K562 (cell line): Measurements from ENCODE around the gene HIPK1. TPM values are rescaled to one million over a fixed set of nuclear protein-coding genes. Genes with fewer than 3 reads are reported as not detected.

Experiments used
- BMI1 ChIP-seq: fragments of 150-350 bp; IDR thresholded peaks from 2 replicates; pipeline ENCODE4 v1.6.1; 2014; ENCODE audit warnings: low read length
- C11orf30 ChIP-seq: fragments of 450-650 bp; IDR thresholded peaks from 2 replicates; pipeline ENCODE4 v1.6.1; 2016; ENCODE audit warnings: low read depth, mild to moderate bottlenecking
- CBFB ChIP-seq: sonication (generic); formaldehyde crosslinking; IDR thresholded peaks from 2 replicates; pipeline ENCODE4 v1.4.0; 2020; ENCODE audit warnings: mild to moderate bottlenecking, missing genetic modification reagents
- CEBPG ChIP-seq, 3 experiments: fragments of 200-800 bp in 1 of 3; sonication (Bioruptor generic) in 1 of 3; sonication (generic) in 1 of 3; formaldehyde crosslinking in 1 of 3; IDR thresholded peaks in 2 of 3; conservative IDR thresholded peaks in 1 of 3; 2 replicates each; pipeline versions ENCODE4 v1.6.1 to v1.8.0; 2016 to 2022; ENCODE audit warnings: missing compliant biosample characterization in 2 of 3, missing genetic modification characterization in 2 of 3, mild to moderate bottlenecking in 1 of 3, missing genetic modification reagents in 1 of 3
- CREM ChIP-seq: IDR thresholded peaks from 2 replicates; pipeline ENCODE4 v1.6.1; 2014; ENCODE audit warnings: antibody characterized with exemption, low read depth
- E2F3 ChIP-seq: fragments of 250-450 bp; sonication (Bioruptor Pico); IDR thresholded peaks from 2 replicates; pipeline ENCODE4 v1.4.0; 2020; ENCODE audit warnings: mild to moderate bottlenecking
- ELF1 ChIP-seq: fragments of 200-800 bp; sonication (Bioruptor generic); IDR thresholded peaks from 2 replicates; pipeline ENCODE4 v1.6.1; 2016; ENCODE audit warnings: missing genetic modification characterization, missing compliant biosample characterization
- ELF2 ChIP-seq: fragments of 250-450 bp; sonication (Bioruptor Pico); IDR thresholded peaks from 2 replicates; pipeline ENCODE4 v1.5.0; 2021; ENCODE audit warnings: mild to moderate bottlenecking
- FIP1L1 ChIP-seq: fragments of 200-400 bp; formaldehyde crosslinking; IDR thresholded peaks from 2 replicates; pipeline ENCODE4 v1.6.1; 2018; ENCODE audit warnings: mild to moderate bottlenecking, low read depth, low read length; ENCODE audit not compliant: poor library complexity, severe bottlenecking
- HCFC1 ChIP-seq: IDR thresholded peaks from 2 replicates; pipeline ENCODE4 v1.6.1; 2012; ENCODE audit warnings: low read depth, low read length, improper control_type of control experiment
- HDAC8 ChIP-seq: fragments of 450-650 bp; IDR thresholded peaks from 2 replicates; pipeline ENCODE4 v1.6.1; 2016; ENCODE audit warnings: mild to moderate bottlenecking, missing genetic modification characterization, moderate library complexity, missing compliant biosample characterization
- MAFG ChIP-seq: fragments of 450-650 bp; conservative IDR thresholded peaks from 2 replicates; pipeline ENCODE4 v1.6.1; 2016; ENCODE audit warnings: missing genetic modification characterization, missing compliant biosample characterization
- MCM2 ChIP-seq: fragments of 450-650 bp; IDR thresholded peaks from 2 replicates; pipeline ENCODE4 v1.6.1; 2017; ENCODE audit warnings: low read depth, mild to moderate bottlenecking
- NBN ChIP-seq: fragments of 450-650 bp; IDR thresholded peaks from 2 replicates; pipeline ENCODE4 v1.6.1; 2016; ENCODE audit warnings: low read depth, mild to moderate bottlenecking
- NFE2 ChIP-seq: IDR thresholded peaks from 2 replicates; pipeline ENCODE4 v1.6.1; 2014; ENCODE audit warnings: antibody characterized with exemption, low read depth
- RBM22 ChIP-seq: fragments of 200-400 bp; formaldehyde crosslinking; IDR thresholded peaks from 2 replicates; pipeline ENCODE4 v1.6.1; 2018; ENCODE audit warnings: low read length, low read depth; ENCODE audit not compliant: poor library complexity, severe bottlenecking
- RBM39 ChIP-seq: fragments of 200-400 bp; formaldehyde crosslinking; optimal IDR thresholded peaks from 2 replicates; pipeline ENCODE3; 2018; ENCODE audit warnings: low read depth, low read length
- RFX7 ChIP-seq: fragments of 250-450 bp; sonication (Bioruptor Pico); IDR thresholded peaks from 2 replicates; pipeline ENCODE4 v1.5.1; 2021; ENCODE audit warnings: mild to moderate bottlenecking
- TAF1 ChIP-seq: IDR thresholded peaks from 2 replicates; pipeline ENCODE4 v1.6.1; 2011; ENCODE audit warnings: mild to moderate bottlenecking, low read length, moderate library complexity; ENCODE audit not compliant: insufficient read depth, control insufficient read depth, severe bottlenecking; ENCODE audit errors: extremely low read depth
- XRCC5 ChIP-seq: fragments of 200-400 bp; formaldehyde crosslinking; IDR thresholded peaks from 2 replicates; pipeline ENCODE4 v1.6.1; 2017; ENCODE audit warnings: low read depth, mild to moderate bottlenecking, low read length
- ZBTB7A ChIP-seq: IDR thresholded peaks from 2 replicates; pipeline ENCODE4 v1.6.1; 2011; ENCODE audit warnings: low read depth, mild to moderate bottlenecking, low read length, moderate library complexity, borderline replicate concordance; ENCODE audit not compliant: control insufficient read depth
- polyA plus RNA-seq, 8 experiments: library from polyadenylated mRNA; depleted of rRNA in 4 of 8; stranded (reverse) in 5 of 8; unstranded in 3 of 8; fragments of >200 nt; fragmentation: Nextera tagmentation in 2 of 8; fragmentation: Illumina TruSeq in 1 of 8; extraction: Ambion mirVana in 2 of 8; extraction: Trizol in 1 of 8; gene quantifications; 2 replicates each; pipeline versions ENCODE4 v1.2.1 to v1.2.3, GENCODE V29; 2011 to 2014; ENCODE audit warnings: inconsistent platforms in 1 of 8, missing spikeins in 1 of 8
- total RNA-seq, 7 experiments: library from RNA; depleted of rRNA in 6 of 7; stranded (reverse); fragments of >200 nt in 6 of 7; fragmentation: Illumina TruSeq in 2 of 7; extraction: Trizol in 2 of 7; gene quantifications; 2 replicates each; pipeline versions ENCODE4 v1.2.1 to v1.2.3, GENCODE V29; 2011 to 2021; ENCODE audit warnings: low replicate concordance in 1 of 7
- TF ChIP-seq, protein P1 (sequence below): fragments of 450-650 bp; conservative IDR thresholded peaks from 2 replicates; pipeline ENCODE4 v1.6.1; 2016; ENCODE audit warnings: missing genetic modification characterization, low read depth, mild to moderate bottlenecking, missing compliant biosample characterization, moderate library complexity
- TF ChIP-seq, protein P2 (sequence below): fragments of 250-450 bp; sonication (Bioruptor Pico); IDR thresholded peaks from 2 replicates; pipeline ENCODE4 v1.9.0; 2021; ENCODE audit warnings: mild to moderate bottlenecking, inconsistent platforms

HIPK1 gene
- total and polyA plus RNA-seq, 9 of the 15 experiments (the other 6 are each of a cell fraction or from before 2014, with no cell fraction given), result 10.0 to 57.9 (median 29.6) TPM

DNA sequence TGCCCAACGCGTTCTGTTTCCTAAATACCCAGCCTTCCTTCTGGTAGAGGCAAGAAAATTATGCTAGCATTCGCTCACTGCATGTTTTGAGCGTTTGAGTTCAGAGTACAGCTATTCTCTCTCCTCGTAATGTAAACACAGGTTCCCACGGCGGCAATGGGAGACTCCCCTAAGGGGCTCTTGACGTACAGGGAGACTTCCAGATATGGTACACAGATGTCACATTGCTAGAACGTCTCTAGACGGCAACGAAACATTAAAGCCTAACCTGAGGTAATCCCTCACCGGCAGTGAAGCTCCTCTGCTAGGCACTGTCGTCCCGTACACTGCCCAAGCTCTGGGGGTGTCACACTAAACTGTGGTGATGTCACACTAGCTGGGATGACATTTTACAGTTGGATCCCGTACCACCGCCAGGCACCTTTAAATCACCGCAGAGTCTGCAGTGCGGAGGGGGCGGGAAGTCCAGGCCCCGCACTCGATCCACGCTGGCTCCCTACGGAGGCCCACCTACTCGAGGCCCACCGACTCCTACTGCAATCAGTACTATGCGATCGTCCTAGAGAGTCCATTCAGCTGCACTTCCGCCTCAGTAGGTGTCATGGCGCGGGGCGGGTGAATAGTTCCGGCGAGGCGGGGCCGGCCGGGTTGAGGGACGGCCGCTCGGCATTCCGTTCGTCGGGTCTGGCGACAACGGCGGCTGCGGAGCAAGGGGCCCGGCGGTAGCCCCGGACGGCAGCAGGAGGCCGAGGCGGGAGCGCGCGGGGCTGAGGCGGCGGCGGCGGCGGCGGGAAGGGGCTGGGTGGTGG, at the start of gene HIPK1 (continued):
- TF ChIP-seq MAFG (tag), result no peak
- TF ChIP-seq TAF1, result peak; percentile 75
- peak; percentile 70; the same call in 1 of the 2 replicates for TF ChIP-seq CEBPG (CRISPR knock-in tag; IDR thresholded peaks at IDR 0.05)
- TF ChIP-seq CEBPG (tag; conservative IDR thresholded peaks at IDR 0.05 in 1 of 2, IDR thresholded peaks at IDR 0.05 in 1 of 2), result peak in 1 of 2 experiments; percentile 69; a peak in 2 of 4 replicates
- TF ChIP-seq NBN, result peak; percentile 84
- peak; percentile 100 for TF ChIP-seq ELF2 (CRISPR knock-in tag)
- TF ChIP-seq MCM2, result no peak
- TF ChIP-seq NFE2, result peak; percentile 47
- TF ChIP-seq RBM39, result peak; percentile 54
- TF ChIP-seq CREM, result peak; percentile 87
- TF ChIP-seq, protein P1, sequence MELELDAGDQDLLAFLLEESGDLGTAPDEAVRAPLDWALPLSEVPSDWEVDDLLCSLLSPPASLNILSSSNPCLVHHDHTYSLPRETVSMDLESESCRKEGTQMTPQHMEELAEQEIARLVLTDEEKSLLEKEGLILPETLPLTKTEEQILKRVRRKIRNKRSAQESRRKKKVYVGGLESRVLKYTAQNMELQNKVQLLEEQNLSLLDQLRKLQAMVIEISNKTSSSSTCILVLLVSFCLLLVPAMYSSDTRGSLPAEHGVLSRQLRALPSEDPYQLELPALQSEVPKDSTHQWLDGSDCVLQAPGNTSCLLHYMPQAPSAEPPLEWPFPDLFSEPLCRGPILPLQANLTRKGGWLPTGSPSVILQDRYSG (tag), result no peak
- TF ChIP-seq FIP1L1, result peak; percentile 49
- TF ChIP-seq CBFB (CRISPR knock-in tag), result peak; percentile 60; the same call in 1 of the 2 replicates
- peak; percentile 70; the same call in 1 of the 2 replicates for TF ChIP-seq ZBTB7A
- TF ChIP-seq HCFC1, result peak; percentile 93
- TF ChIP-seq RFX7, result no peak
- TF ChIP-seq BMI1, result 0 out of 2 replicates have a peak, but pooled peaks have one; percentile 35
- peak; percentile 100 for TF ChIP-seq XRCC5
- peak; percentile 100 for TF ChIP-seq ELF1 (tag)
- 0 out of 2 replicates have a peak, but pooled peaks have one; percentile 16 for TF ChIP-seq HDAC8 (tag)
- TF ChIP-seq, protein P2, sequence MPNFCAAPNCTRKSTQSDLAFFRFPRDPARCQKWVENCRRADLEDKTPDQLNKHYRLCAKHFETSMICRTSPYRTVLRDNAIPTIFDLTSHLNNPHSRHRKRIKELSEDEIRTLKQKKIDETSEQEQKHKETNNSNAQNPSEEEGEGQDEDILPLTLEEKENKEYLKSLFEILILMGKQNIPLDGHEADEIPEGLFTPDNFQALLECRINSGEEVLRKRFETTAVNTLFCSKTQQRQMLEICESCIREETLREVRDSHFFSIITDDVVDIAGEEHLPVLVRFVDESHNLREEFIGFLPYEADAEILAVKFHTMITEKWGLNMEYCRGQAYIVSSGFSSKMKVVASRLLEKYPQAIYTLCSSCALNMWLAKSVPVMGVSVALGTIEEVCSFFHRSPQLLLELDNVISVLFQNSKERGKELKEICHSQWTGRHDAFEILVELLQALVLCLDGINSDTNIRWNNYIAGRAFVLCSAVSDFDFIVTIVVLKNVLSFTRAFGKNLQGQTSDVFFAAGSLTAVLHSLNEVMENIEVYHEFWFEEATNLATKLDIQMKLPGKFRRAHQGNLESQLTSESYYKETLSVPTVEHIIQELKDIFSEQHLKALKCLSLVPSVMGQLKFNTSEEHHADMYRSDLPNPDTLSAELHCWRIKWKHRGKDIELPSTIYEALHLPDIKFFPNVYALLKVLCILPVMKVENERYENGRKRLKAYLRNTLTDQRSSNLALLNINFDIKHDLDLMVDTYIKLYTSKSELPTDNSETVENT (CRISPR knock-in tag), result peak; percentile 72; the same call in 1 of the 2 replicates
- peak; percentile 49; the same call in 1 of the 2 replicates for TF ChIP-seq C11orf30
- TF ChIP-seq RBM22, result peak; percentile 59
- TF ChIP-seq E2F3 (CRISPR knock-in tag), result peak; percentile 39; the same call in 1 of the 2 replicates
